Heart left ventricle (tissue), 16 donors: ENCODE measurements around the gene COL15A1. TPM values are rescaled to one million over a fixed set of nuclear protein-coding genes. Genes with fewer than 3 reads are reported as not detected.

Experiments used
- ATAC-seq, 4 donors: fragments of 200-7000 bp; cut with Tn5 transposase; one replicate each; pipeline ENCODE4 v1.9.1; 2020 to 2022; ENCODE audit warnings: moderate library complexity in 4 of 4, mild to moderate bottlenecking in 3 of 4, moderate number of reproducible peaks in 1 of 4
- DNase-seq, 5 donors: peaks; one replicate each; pipeline ENCODE4 v3.0.0-alpha.2; 2020
- H3K27ac ChIP-seq, 12 donors: fragments of 200-600 bp; sonication (generic) in 4 of 12; one replicate each; pipeline versions ENCODE4 v1.5.0 to v1.8.0; 2016 to 2022; ENCODE audit warnings: mild to moderate bottlenecking in 2 of 12
- H3K27me3 ChIP-seq, 9 donors: fragments of 200-600 bp; sonication (generic) in 2 of 9; one replicate each; pipeline versions ENCODE4 v1.5.1 to v1.8.0; 2016 to 2022; ENCODE audit warnings: mild to moderate bottlenecking in 3 of 9
- H3K36me3 ChIP-seq, 9 donors: fragments of 200-600 bp; sonication (generic) in 2 of 9; one replicate each; pipeline versions ENCODE4 v1.5.0 to v1.8.0; 2018 to 2022; ENCODE audit warnings: mild to moderate bottlenecking in 2 of 9
- H3K4me1 ChIP-seq, 12 donors: fragments of 200-600 bp; sonication (generic) in 4 of 12; one replicate each; pipeline versions ENCODE4 v1.5.0 to v1.8.0; 2016 to 2022; ENCODE audit warnings: mild to moderate bottlenecking in 3 of 12
- H3K4me3 ChIP-seq, 12 donors: fragments of 200-600 bp; sonication (generic) in 4 of 12; one replicate each; pipeline versions ENCODE4 v1.5.0 to v1.8.0; 2017 to 2022; ENCODE audit warnings: mild to moderate bottlenecking in 9 of 12, moderate library complexity in 4 of 12
- H3K9me3 ChIP-seq, 12 donors: fragments of 200-600 bp; sonication (generic) in 4 of 12; one replicate each; pipeline versions ENCODE4 v1.5.0 to v1.8.0; 2016 to 2022; ENCODE audit warnings: mild to moderate bottlenecking in 1 of 12
- POLR2A ChIP-seq, 2 donors: fragments of 450-650 bp; IDR thresholded peaks; one replicate each; pipeline ENCODE4 v1.6.1; 2017; ENCODE audit warnings: antibody characterized with exemption in 2 of 2, mild to moderate bottlenecking in 2 of 2, moderate library complexity in 2 of 2
- WGBS, 4 donors: extraction: QIAGEN DNeasy Blood & Tissue Kit in 2 of 4; methylation state at CpG; one replicate each; pipeline versions ENCODE4 v1.1.5 to v1.1.7; 2013 to 2018; 5-methylcytosine and 5-hydroxymethylcytosine counted together
- intact Hi-C, 10 donors: fragments of 100-400 bp; cut with DNase I; formaldehyde crosslinking; loops; one replicate each; pipeline versions ENCODE4 v1.11.1 to v1.14.2; 2022
- polyA plus RNA-seq, 2 donors: library from polyadenylated mRNA; stranded (reverse); fragments of 200-250 nt; gene quantifications; one replicate each; pipeline ENCODE4 v1.2.3, GENCODE V29; 2013
- total RNA-seq, 9 donors: library from RNA; depleted of rRNA in 2 of 9; stranded (reverse); fragments of >200 nt in 2 of 9; fragmentation: NEBNext Ultra II Directional in 3 of 9; extraction: Animal tissue kit (Norgen Biotek cat#: 25700) in 3 of 9; gene quantifications; one replicate each; pipeline versions ENCODE4 v1.1.0 to v1.2.4, GENCODE V29; 2016 to 2023
- TF ChIP-seq, protein P1 (sequence below), 12 donors: fragments of 200-600 bp; sonication (generic) in 4 of 12; IDR thresholded peaks; one replicate each; pipeline versions ENCODE4 v1.5.0 to v1.8.0; 2018 to 2022; ENCODE audit warnings: antibody characterized with exemption in 12 of 12, mild to moderate bottlenecking in 5 of 12
- donor health status: ischemic (EF 13 %, LVEDD 7.1; RV severe dilation, severe dysfunction).
- donor health status: healthy with polysubstance abuse.
- donor health status: DM: no; HTN: yes; CAD: no.
- donor health status: DM: no; HTN: no; CAD: no.
- donor health status: ischemic (EF 25% LVEDD 6.9; RV normal size, moderate dysfunction).
- donor health status: ischemic (EF 25% LVEDD 5.7; RV mildly dilated, moderate dysfunction).
- donor health status: healthy.
- donor health status: DM: yes; HTN: yes; CAD: no.
- donor health status: ischemic (EF 35%, LVEDD 5.7; RV mildly dilated, moderate dysfunction).
- donor health status: nonischemic (EF 11% LVEDD 7.7; RV severe dilation, severe dysfunction).
- donor health status: DM: yes; HTN: yes; CAD: no.
- donor health status: PGD.
- donor health status: ischemic (EF 29% LVEDD 5.4; RV normal size, mild dysfunction).
- donor health status: nonischemic (EF 23%, LVEDD 6.1; RV moderate dilation, normal function).

The COL15A1 gene
- total and polyA plus RNA-seq, 11 donors = 12.4 to 81.0 (median 38.8) TPM

DNA sequence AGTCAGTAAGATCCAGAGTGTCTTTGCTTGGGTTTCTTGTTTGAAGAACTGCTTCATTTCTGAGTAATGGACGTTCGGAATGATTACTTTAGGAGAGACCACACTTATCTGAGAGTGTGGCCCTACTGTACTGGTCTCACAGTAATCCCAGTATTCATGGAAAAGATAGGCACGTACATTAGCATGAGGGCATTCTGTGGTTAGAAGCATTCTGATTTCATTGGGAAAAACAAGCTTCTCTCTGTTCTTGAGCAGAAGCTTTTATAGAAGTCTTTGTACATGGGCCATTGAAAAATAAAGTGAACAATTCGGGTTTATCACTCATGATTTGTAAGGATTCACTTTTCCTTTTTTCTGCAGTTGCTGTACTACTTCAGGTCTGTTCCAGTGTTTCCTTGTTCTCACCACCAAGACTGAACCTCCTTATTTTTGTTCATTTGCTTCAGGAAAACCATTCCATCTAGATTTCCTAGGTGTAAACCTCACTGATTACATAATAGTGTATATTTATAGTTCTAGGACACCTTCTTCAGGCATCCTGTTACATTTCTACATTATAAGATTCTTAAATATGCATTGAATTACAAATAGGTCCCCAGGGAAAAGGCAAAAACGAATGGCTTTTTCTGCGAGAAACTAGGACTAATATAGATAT lies 171.3 kb downstream of the COL15A1 start:
- Histone ChIP-seq H3K4me3 (no peak overlapping the region), H3K4me1 (peaks cover 0 to 85% (median 41%) of the 10 kb centered on the region in 12 donors), H3K9me3 (no peaks in the 10 kb centered on the region), H3K27ac (peak overlapping the region in 2 of 12 donors; percentile 14 to 19), H3K27me3 (no peaks in the 10 kb centered on the region), H3K36me3 (peaks cover 0 to 5% (median 0%) of the 10 kb centered on the region in 9 donors)
- 65 to 72% (median 67%) methylated on average over 6 of the region's 6 CpGs for WGBS, 4 donors
- DNase-seq (no peak), ATAC-seq (peak in 1 of 4 donors; percentile 7)
- intact Hi-C loops = loop anchor here in 1 of 10 donors (10.0 kb wide), 1 partner anchor 120 kb away; no protein-coding TSS in a partner anchor
- TF ChIP-seq, protein P1, sequence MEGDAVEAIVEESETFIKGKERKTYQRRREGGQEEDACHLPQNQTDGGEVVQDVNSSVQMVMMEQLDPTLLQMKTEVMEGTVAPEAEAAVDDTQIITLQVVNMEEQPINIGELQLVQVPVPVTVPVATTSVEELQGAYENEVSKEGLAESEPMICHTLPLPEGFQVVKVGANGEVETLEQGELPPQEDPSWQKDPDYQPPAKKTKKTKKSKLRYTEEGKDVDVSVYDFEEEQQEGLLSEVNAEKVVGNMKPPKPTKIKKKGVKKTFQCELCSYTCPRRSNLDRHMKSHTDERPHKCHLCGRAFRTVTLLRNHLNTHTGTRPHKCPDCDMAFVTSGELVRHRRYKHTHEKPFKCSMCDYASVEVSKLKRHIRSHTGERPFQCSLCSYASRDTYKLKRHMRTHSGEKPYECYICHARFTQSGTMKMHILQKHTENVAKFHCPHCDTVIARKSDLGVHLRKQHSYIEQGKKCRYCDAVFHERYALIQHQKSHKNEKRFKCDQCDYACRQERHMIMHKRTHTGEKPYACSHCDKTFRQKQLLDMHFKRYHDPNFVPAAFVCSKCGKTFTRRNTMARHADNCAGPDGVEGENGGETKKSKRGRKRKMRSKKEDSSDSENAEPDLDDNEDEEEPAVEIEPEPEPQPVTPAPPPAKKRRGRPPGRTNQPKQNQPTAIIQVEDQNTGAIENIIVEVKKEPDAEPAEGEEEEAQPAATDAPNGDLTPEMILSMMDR (IDR thresholded peaks at IDR 0.05) = no peak
- no peak for TF ChIP-seq POLR2A (IDR thresholded peaks at IDR 0.05)

DNA sequence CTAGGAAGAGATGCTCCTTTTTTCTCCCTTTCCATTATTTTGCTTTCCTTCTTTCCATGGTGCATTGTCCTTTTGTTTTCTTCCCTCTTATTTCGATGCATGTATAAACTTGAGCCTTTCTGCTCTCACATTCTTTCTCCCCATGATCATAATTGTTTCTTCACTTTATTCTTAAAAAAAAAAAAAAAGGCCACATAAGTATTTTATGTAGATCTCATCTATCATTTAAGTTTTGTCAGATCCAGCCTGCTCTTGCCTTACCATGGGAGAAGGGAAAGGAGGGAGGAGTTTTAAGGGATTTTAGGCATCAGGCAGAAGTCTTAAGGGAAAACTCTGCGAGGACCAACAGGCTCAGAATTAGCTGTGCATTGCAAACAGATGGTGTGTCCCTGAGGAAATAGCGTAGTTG lies 172.3 kb downstream of the COL15A1 start:
- TF ChIP-seq, protein P1 (IDR thresholded peaks at IDR 0.05) = no peak
- TF ChIP-seq POLR2A (IDR thresholded peaks at IDR 0.05) = no peak
- DNase-seq (no peak), ATAC-seq (no peak)
- Histone ChIP-seq H3K36me3 (peaks cover 0 to 2% (median 0%) of the 10 kb centered on the region in 9 donors), H3K9me3 (no peaks in the 10 kb centered on the region), H3K4me3 (no peak overlapping the region), H3K27me3 (no peaks in the 10 kb centered on the region), H3K4me1 (peaks cover 0 to 85% (median 49%) of the 10 kb centered on the region in 12 donors), H3K27ac (no peak overlapping the region)
- intact Hi-C loops = loop anchor here in 1 of 10 donors (10.0 kb wide), 1 partner anchor 121 kb away; no protein-coding TSS in a partner anchor
- 53 to 83% (median 79%) methylated on average over 3 of the region's 3 CpGs for WGBS, 4 donors

DNA sequence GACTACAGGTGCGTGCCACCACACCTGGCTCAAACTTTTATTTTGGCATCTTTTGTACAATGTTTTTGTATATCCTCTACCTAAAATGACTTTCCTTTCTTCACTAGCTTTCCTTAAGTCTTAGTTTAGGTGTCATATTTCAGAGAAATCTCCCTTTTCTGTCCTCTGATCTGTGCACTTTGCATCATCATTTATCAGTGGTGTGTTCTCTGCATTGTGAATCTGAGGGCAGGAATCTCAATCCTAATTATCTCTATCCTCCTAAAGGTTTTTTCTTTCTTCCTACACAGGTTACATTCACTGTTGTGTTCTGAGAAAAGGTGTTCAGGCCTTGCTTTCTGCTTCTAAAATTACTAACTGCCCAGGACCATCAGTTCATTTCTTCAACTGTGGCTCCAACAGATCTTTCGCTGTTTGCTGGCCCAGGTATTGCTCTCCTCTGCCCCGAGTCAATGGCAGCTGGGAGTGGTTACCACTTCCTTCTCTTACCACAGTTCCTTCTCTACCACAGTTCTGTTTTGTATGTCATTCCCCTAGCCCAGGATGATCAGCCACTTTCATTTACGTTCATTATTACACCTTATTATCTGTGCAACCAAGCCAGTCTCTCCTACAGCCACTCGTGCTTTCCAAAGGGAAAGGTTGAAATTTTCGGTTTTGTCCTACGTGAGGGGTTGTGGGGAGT lies 175.2 kb downstream of the COL15A1 start:
- no peak for DNase-seq
- WGBS, 4 donors = 85 to 92% (median 90%) methylated on average over 7 of the region's 7 CpGs
- Histone ChIP-seq H3K4me1 (peaks cover 0 to 74% (median 41%) of the 10 kb centered on the region in 12 donors), H3K27ac (peak overlapping the region in 1 of 12 donors; percentile 43), H3K9me3 (no peaks in the 10 kb centered on the region), H3K4me3 (no peak overlapping the region), H3K36me3 (peaks cover 0 to 2% (median 0%) of the 10 kb centered on the region in 9 donors), H3K27me3 (no peaks in the 10 kb centered on the region)
- intact Hi-C loops = loop anchor here in 1 of 10 donors (10.0 kb wide), 1 partner anchor 124 kb away; no protein-coding TSS in a partner anchor
- ATAC-seq = peak in 3 of 4 donors; percentile 37 to 80 (median 47)
- TF ChIP-seq, protein P1 (IDR thresholded peaks at IDR 0.05) = no peak
- no peak for TF ChIP-seq POLR2A (IDR thresholded peaks at IDR 0.05)
